Tibial nerve (tissue), 4 donors: ENCODE data around the gene SLC40A1.

Experiments used
- EP300 ChIP-seq, 2 donors: sonication (generic); formaldehyde crosslinking; IDR thresholded peaks; one replicate each; pipeline ENCODE4 v1.6.1; 2017; ENCODE audit warnings: antibody characterized with exemption in 2 of 2, mild to moderate bottlenecking in 1 of 2
- POLR2A ChIP-seq, 2 donors: fragments of 450-650 bp; IDR thresholded peaks; one replicate each; pipeline ENCODE4 v1.6.1; 2017; ENCODE audit warnings: antibody characterized with exemption in 2 of 2, mild to moderate bottlenecking in 2 of 2, moderate library complexity in 2 of 2
- TF ChIP-seq, protein P1 (sequence below), 5 experiments: fragments of 200-600 bp in 3 of 5; fragments of 450-650 bp in 2 of 5; sonication (generic) in 3 of 5; IDR thresholded peaks; one replicate each; pipeline ENCODE4 v1.5.1; 2016 to 2019; ENCODE audit warnings: antibody characterized with exemption in 5 of 5, mild to moderate bottlenecking in 3 of 5, moderate library complexity in 2 of 5

- TF ChIP-seq EP300 (IDR thresholded peaks at IDR 0.05) (no peak), POLR2A (IDR thresholded peaks at IDR 0.05) (no peak)
- TF ChIP-seq, protein P1, sequence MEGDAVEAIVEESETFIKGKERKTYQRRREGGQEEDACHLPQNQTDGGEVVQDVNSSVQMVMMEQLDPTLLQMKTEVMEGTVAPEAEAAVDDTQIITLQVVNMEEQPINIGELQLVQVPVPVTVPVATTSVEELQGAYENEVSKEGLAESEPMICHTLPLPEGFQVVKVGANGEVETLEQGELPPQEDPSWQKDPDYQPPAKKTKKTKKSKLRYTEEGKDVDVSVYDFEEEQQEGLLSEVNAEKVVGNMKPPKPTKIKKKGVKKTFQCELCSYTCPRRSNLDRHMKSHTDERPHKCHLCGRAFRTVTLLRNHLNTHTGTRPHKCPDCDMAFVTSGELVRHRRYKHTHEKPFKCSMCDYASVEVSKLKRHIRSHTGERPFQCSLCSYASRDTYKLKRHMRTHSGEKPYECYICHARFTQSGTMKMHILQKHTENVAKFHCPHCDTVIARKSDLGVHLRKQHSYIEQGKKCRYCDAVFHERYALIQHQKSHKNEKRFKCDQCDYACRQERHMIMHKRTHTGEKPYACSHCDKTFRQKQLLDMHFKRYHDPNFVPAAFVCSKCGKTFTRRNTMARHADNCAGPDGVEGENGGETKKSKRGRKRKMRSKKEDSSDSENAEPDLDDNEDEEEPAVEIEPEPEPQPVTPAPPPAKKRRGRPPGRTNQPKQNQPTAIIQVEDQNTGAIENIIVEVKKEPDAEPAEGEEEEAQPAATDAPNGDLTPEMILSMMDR (IDR thresholded peaks at IDR 0.05): no peak
Observed at GRCh38 chr2:189610700-189611099, 30.1 kb upstream of the SLC40A1 start.
